Tibial nerve (tissue), 4 donors: ENCODE data around the gene REG1A.

Experiments used
- EP300 ChIP-seq, 2 donors: sonication (generic); formaldehyde crosslinking; IDR thresholded peaks; one replicate each; pipeline ENCODE4 v1.6.1; 2017; ENCODE audit warnings: antibody characterized with exemption in 2 of 2, mild to moderate bottlenecking in 1 of 2
- POLR2A ChIP-seq, 2 donors: fragments of 450-650 bp; IDR thresholded peaks; one replicate each; pipeline ENCODE4 v1.6.1; 2017; ENCODE audit warnings: antibody characterized with exemption in 2 of 2, mild to moderate bottlenecking in 2 of 2, moderate library complexity in 2 of 2
- TF ChIP-seq, protein P1 (sequence below), 5 experiments: fragments of 200-600 bp in 3 of 5; fragments of 450-650 bp in 2 of 5; sonication (generic) in 3 of 5; IDR thresholded peaks; one replicate each; pipeline ENCODE4 v1.5.1; 2016 to 2019; ENCODE audit warnings: antibody characterized with exemption in 5 of 5, mild to moderate bottlenecking in 3 of 5, moderate library complexity in 2 of 5

DNA sequence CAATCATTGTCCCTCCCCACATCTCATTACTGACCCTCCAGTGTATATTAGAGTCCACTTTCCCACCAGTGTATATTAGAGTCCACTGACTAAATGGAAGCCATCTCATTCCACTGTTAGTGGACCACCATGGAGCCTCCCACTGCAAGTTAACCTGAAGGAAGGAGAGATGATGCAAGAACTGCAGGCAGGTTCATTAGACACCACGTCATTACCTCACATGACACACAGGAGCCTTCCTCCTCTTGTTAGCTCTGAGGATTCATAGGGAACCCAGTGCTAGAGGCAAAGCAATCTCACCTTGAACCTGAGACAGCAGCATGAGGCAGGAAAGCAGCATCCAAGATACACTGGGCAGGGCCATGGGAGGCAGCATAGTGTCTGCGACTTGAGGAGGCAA lies 38.7 kb downstream of the REG1A start:
- no peak for TF ChIP-seq EP300 (IDR thresholded peaks at IDR 0.05)
- TF ChIP-seq, protein P1, sequence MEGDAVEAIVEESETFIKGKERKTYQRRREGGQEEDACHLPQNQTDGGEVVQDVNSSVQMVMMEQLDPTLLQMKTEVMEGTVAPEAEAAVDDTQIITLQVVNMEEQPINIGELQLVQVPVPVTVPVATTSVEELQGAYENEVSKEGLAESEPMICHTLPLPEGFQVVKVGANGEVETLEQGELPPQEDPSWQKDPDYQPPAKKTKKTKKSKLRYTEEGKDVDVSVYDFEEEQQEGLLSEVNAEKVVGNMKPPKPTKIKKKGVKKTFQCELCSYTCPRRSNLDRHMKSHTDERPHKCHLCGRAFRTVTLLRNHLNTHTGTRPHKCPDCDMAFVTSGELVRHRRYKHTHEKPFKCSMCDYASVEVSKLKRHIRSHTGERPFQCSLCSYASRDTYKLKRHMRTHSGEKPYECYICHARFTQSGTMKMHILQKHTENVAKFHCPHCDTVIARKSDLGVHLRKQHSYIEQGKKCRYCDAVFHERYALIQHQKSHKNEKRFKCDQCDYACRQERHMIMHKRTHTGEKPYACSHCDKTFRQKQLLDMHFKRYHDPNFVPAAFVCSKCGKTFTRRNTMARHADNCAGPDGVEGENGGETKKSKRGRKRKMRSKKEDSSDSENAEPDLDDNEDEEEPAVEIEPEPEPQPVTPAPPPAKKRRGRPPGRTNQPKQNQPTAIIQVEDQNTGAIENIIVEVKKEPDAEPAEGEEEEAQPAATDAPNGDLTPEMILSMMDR (IDR thresholded peaks at IDR 0.05) = no peak
- TF ChIP-seq POLR2A (IDR thresholded peaks at IDR 0.05) = no peak
